HG03565 (cell line): ENCODE data around the gene CSH1.
"Not testable (repeated sequence)": the region's sequence is repeated elsewhere in the genome, so short reads cannot be mapped to it uniquely, and the experiment has no call there.

Experiments used
- ATAC-seq: cut with Tn5 transposase; IDR thresholded peaks from one replicate; pipeline ENCODE4 v1.9.1; 2021; ENCODE audit warnings: mild to moderate bottlenecking, moderate library complexity; ENCODE audit not compliant: unreplicated experiment

CSH1 gene

GRCh38 chr17:63928966-63929695 lies 32.8 kb upstream of the CSH1 start:
- no peak for ATAC-seq

- ATAC-seq, result no peak
Observed at GRCh38 chr17:63928172-63928666, 31.8 kb upstream of the CSH1 start.

GRCh38 chr17:63927464-63928171 lies 31.2 kb upstream of the CSH1 start:
- no peak for ATAC-seq

DNA sequence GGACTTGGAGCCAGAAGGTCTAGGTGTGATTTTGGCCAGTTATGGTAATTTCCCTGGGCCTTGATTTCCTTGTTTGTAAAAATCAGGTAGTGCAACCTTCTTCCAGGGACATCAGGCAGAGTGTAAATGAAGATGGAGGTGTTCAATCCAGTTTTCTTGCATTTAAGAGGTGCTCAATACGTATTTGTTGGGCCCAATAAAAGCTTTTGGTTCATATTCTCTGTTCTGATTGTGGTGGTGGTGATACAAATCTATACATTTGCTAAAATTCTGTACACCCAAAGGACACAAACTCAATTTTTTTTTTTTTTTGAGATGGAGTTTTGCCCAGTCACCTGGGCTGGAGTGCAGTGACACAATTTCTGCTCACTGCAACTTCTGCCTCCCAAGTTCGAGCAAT lies 29.8 kb upstream of the CSH1 start:
- ATAC-seq, result no peak

GRCh38 chr17:63925615-63926014 lies 29.2 kb upstream of the CSH1 start:
- ATAC-seq, result no peak

- ATAC-seq, result not testable (repeated sequence)
Observed at GRCh38 chr17:63922402-63922801, 26.0 kb upstream of the CSH1 start.

GRCh38 chr17:63920779-63921178 lies 24.4 kb upstream of the CSH1 start:
- ATAC-seq, result not testable (repeated sequence)

DNA sequence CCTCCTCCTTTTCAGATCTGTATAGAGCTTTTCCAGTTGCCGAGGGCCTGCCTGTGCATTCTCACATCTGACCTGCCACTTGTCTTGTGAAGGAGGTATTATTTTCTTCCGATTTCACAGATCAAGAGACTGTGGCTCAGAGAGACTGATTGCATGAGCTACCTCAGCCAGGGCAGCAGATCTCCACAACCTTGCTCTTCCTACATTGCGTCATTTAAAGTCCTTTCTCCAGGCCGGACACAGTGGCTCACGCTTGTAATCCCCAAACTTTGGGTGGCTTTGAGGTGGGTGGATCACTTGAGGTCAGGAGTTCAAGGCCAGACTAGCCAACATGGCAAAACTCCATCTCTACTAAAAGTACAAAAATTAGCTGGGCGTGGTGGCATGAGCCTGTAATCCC lies 23.7 kb upstream of the CSH1 start:
- not testable (repeated sequence) for ATAC-seq

DNA sequence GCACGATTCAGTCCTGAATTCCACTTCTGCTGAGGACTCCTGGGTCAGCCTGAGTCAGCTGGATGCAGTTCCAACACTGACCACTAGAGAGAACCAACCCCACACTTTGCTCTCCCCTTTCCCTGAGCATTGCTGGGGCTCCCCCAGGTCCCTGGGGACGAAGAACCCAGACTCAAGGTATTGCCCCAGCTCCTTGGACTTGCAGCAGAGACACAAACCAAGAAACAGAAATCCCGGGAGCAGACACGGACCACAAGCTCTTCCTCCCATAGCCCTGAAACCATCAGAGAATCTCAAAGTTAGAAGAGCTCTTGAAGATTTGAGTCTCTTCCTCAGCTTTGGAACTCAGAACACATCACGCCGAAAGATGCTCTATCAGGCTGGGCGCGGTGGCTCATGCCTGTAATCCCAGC lies 22.9 kb upstream of the CSH1 start:
- no peak for ATAC-seq

DNA sequence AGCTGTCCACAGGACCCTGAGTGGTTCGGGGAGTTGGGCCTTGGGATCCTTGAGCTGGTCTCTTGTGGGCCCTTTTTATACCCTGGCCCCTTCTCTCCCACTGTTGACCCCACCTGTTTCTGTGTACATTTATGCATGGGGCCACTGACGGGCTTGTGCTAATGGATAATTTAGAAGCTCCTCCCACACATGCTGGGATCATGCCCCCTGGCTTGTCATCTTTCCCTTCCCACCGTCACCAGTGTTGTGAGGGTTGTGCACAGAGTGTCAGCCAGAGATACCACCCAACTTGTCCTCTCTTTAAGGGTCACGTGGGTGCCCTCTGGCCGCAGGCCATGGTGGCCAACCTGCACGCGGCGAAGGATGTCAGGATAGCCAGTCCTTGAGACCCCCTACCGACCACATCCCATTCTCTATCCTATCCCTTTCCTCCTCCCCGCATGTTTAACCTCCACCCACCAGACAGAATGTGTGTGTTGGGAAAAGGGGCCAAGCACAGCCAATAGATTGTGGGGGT lies 22.5 kb upstream of the CSH1 start, which contains the start of gene GH1:
Gene GH1 (minus strand): TSS at position 51 of the 517 bp plus-strand sequence. CDS start 63 bp downstream, outside the sequence.
- ATAC-seq, result not testable (repeated sequence)

- no peak for ATAC-seq
Observed at GRCh38 chr17:63918305-63918704, 21.9 kb upstream of the CSH1 start.

DNA sequence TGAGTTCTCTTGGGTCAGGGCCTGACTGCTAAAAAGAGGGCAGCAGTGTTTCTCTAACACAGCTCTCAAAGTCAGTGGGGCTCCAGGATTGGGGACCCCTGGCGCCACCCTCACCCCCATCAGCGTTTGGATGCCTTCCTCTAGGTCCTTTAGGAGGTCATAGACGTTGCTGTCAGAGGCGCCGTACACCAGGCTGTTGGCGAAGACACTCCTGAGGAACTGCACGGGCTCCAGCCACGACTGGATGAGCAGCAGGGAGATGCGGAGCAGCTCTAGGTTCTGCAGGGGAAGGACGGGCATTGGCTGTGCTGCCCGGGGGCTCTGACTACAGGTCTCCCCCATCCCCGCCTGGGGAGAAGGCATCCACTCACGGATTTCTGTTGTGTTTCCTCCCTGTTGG lies 21.3 kb upstream of the CSH1 start:
- ATAC-seq, result no peak

- not testable (repeated sequence) for ATAC-seq
Observed at GRCh38 chr17:63917206-63917605, 20.8 kb upstream of the CSH1 start.

- no peak for ATAC-seq
Observed at GRCh38 chr17:63916566-63917185, 20.3 kb upstream of the CSH1 start.

GRCh38 chr17:63915753-63916152 lies 19.4 kb upstream of the CSH1 start:
- not testable (repeated sequence) for ATAC-seq

GRCh38 chr17:63914471-63914870 lies 18.1 kb upstream of the CSH1 start:
- no peak for ATAC-seq

GRCh38 chr17:63911657-63912100 lies 15.3 kb upstream of the CSH1 start:
- no peak for ATAC-seq

DNA sequence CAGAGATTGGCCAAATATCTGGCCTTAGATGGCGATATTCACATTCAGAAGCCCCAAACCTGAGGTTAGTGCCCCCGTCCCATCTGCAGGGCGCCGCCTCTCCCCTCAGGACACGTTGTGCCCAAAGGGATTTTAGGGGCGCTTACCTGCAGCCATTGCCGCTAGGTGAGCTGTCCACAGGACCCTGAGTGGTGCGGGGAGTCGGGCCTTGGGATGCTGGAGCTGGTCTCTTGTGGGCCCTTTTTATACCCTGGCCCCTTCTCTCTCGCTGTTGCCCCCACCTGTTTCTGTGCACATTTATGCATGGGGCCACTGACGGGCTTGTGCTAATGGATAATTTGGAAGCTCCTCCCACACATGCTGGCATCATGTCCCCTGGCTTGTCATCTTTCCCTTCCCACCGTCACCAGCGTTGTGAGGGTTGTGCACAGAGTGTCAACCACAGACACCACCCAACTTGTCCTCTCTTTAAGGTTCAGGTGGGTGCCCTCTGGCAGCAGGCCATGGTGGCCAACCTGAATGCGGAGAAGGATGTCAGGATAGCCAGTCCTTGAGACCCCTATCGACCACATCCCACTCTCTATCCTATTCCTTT lies 14.8 kb upstream of the CSH1 start, which contains the start of gene CSHL1:
Gene CSHL1 (minus strand): TSS at position 218 of the 595 bp plus-strand sequence. CDS start 62 bp downstream, at position 156.
- ATAC-seq, result no peak

DNA sequence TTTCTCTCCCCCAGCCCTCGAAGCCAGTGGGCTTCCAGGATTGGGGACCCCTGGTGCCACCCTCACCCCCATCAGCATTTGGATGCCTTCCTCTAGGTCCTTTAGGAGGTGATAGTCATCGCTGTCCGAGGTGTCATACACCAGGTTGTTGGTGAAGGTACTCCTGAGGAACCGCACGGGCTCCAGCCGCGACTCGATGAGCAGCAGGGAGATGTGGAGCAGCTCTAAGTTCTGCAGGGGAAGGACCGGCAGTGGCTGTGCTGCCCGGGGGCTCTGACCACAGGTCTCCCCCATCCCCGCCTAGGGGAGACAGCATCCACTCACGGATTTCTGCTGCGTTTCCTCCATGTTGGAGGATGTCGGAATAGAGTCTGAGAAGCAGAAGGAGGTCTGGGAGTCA lies 13.7 kb upstream of the CSH1 start:
- ATAC-seq, result no peak

- not testable (repeated sequence) for ATAC-seq
Observed at GRCh38 chr17:63909586-63909985, 13.2 kb upstream of the CSH1 start.
